Measurements from ENCODE around the gene FBXW7.

The FBXW7 gene

GRCh38 chr4:152464030-152464823 is 71.7 kb downstream of the FBXW7 start:
- no peak for DNase-seq

- DNase-seq: no peak
Measured at GRCh38 chr4:152463562-152463961, 72.3 kb downstream of the FBXW7 start.

- DNase-seq: no peak
Measured at GRCh38 chr4:152462695-152463094, 73.2 kb downstream of the FBXW7 start.

DNA sequence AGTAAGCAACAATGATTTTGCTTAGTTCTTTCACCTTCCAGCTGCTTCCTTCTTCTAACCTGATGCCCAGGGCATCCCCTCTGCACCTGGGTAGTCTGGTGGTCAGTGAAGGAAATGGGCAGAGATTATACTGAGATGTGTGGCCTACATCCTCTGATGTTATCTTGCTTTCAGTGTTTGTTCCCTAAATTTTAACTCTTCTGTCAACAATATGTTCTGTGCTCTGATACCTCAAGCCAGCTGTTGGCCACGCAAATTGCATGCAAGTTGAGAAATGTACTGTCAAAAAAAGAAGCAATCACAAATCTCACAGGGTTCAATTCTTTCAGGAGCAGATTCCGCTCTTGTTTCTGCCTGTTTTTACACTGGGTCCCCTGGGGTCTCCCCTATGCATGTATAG is 73.8 kb downstream of the FBXW7 start:
- DNase-seq: no peak

DNA sequence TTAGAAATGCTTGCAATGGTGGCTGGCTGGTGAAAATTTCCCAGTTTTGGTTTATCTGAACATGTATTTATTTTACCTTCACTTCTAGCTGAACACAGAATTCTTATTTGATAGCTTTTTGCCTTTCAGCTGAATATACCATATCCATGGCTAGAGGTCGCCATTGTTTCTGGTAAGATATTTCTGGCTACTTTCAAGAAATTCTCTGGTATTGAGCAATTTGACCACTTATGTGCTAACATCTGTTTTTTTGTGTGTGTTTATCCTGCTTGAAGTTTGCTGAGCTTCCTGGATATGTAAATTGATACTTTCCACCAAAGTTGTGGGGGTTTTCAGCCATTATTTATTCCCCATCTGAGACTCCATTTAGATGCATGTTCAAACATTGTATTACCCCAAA is 75.4 kb downstream of the FBXW7 start:
- DNase-seq: no peak

- DNase-seq: no peak
Measured at GRCh38 chr4:152459326-152459725, 76.6 kb downstream of the FBXW7 start.

DNA sequence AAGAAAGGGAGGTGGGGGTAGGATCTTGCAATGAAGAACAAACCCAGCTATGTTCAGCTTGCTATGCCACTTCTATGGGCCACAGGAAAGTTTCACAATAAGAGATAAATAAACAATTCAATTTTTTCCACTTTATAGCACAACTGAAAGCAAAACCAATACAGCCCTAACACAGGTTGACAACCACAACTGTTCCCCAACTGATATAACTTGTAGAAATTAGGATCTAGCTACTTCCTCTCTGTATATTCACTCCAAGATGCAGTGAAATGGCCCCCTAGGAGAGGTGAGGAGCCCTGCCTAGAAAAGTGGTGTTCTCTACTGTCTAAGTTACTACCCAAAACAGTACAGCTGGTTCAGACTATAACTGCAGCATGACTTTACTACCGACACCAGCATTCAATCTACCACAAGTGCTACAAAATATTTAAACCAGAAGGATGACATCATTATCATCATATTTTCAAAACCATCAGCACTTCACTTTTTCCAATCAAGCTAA is 77.0 kb downstream of the FBXW7 start:
- no peak for DNase-seq

- no peak for DNase-seq
Measured at GRCh38 chr4:152456609-152457008, 79.3 kb downstream of the FBXW7 start.

- no peak for DNase-seq
Measured at GRCh38 chr4:152455311-152455710, 80.6 kb downstream of the FBXW7 start.

DNA sequence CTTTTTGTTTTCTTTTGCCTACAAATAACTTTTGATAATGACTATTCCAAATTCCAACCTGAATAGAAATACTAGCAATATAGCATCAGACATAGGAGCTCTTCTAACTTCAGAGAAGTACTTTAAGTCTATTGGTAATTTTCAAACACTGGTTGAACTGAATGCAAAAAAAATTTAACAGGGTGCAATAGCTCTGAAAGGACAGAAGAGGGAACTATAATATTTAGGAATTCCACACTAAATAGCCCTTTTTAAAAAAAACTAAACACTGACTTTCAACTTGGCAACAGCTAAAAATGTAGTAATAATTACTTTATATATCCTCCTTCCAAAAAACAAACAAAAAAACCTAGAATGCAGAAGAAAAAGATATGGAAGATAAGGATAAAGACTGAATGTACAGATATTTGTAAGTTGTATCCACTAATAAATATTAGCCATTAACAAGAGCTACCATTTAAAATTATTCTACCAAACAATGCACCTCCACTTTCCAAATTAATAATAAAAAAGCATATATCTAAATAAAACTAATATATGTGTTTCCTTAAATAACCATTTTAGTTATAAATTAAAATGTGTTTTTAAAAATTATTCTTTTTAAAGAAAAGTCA is 81.4 kb downstream of the FBXW7 start:
- DNase-seq: no peak

GRCh38 chr4:152451496-152451895 is 84.4 kb downstream of the FBXW7 start:
- DNase-seq: no peak

DNA sequence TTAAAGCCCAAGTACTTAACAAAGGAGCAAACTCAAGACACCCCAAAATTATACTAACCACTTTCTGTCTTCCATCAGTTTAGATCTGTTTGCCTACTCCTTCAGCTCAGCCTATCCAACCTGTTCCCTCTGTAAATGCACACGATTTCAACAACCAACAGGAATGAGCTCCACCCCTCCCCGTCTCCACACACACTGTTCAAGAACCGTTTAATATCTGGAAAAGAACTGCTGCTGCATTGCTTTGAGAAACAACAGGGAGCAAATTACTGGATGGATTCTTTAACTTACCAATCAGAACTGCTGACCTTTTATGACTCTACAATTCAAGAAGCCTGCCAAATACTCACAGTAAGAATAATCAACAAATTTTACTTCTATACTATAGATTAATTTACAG is 87.0 kb downstream of the FBXW7 start:
- DNase-seq: no peak

DNA sequence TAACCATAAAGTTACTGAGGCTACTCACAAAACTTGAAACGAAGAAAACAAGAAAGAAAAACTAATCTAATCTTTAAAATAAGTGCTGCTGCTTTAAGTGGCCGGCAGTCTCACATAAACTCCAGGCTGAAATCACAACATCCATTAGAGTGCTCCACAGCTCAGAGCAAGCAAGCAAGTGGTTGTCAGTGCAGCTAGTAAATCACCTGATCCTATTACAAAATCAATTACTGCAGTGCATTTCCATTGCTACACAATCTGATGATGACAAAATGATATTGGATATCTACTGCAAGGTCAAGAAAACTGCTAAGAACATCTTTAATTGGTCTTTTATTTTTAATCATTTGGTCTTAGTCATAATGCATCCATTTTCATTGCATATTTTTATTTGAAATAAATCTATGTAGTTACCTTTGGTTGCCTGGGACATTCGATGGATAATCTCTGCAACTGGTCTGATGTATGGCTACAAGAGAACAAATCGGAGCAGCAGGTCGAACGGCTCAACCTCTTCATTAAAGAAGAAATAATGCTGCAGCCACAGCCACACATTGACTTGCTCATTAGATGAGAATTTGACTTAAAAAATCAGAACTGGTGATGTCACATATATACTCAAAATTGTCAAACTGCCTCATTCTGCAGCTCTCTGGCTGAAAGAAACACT is 87.7 kb downstream of the FBXW7 start:
- no peak for DNase-seq

- DNase-seq: no peak
Measured at GRCh38 chr4:152443859-152444258, 92.0 kb downstream of the FBXW7 start.

GRCh38 chr4:152437561-152437960 is 98.3 kb downstream of the FBXW7 start:
- DNase-seq: no peak

DNA sequence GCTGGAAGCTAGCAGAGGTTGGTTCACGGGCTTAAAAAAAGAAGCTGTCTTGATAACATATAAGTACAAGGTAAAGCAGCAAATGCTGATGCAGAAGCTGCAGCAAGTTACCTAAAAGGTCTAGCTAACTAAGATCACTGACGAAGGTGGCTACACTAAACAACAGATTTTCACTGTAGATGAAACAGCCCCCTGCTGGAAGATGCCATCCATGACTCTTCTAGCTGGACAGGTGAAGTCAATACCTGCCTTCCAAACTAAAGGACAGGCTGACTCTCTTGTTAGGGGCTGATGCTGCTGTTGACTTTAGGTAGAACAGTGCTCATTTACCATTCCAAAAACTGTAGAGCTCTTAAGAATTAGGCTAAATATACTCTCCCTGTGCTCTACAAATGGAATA is 99.5 kb downstream of the FBXW7 start:
- no peak for DNase-seq

- DNase-seq: no peak
Measured at GRCh38 chr4:152434011-152434410, 101.9 kb downstream of the FBXW7 start.

DNA sequence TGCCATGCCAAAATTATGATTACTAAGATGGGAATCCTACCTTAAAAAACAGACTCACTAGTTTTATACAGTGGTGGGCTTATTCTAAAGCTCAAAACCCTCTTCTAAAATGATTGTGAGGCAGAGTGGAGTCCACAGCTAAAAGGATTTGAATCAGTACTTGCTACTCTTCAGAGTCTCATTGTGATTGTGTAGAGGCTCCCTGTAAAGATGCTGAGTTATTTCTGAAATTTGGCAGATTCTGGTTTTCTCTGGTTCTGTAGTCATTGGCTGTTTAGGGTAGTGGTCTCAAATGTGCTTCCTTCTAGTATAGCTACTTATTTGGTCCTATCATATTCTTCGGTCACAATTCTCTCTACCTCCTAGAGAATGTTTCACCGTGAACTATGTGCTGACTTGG is 104.1 kb downstream of the FBXW7 start:
- DNase-seq: no peak

- DNase-seq: no peak
Measured at GRCh38 chr4:152431291-152431690, 104.6 kb downstream of the FBXW7 start.

- no peak for DNase-seq
Measured at GRCh38 chr4:152430507-152430906, 105.4 kb downstream of the FBXW7 start.

DNA sequence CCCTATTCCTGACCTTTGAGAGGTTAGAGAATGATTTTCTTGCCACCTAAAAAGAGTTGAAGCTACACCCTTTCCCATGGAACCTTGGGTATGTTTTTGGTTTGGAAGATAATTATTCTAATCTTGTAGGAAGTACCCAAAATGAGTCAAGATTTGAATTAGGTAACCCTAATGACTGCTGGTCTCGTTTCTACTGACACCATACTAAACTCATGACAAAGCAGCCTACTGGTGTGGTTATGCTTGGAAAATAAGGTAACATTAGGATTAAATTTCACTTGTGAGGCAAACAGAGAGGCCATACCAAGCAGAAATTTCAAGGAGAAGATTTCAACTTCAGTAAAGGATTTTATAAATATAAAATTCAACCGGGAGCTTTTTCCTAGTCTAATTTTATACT is 107.9 kb downstream of the FBXW7 start:
- DNase-seq: no peak

DNA sequence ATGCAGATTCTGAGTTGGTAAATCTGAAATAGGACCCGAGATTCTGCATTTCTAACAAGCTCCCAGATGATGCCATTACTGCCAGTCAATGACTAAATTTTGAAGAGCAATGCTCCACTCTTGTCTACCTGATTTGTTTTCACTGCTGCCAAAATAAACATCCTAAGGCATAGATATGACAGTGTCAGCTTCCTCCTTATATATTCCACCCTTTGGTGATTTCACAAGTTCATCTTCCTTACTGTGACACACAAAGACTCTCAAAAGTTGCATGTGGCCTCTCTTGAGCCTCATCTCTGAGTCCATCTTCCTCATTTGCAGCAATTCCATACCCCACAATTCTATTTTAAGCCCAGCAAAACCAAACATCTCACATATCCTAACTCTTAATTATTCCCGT is 110.9 kb downstream of the FBXW7 start:
- no peak for DNase-seq

DNA sequence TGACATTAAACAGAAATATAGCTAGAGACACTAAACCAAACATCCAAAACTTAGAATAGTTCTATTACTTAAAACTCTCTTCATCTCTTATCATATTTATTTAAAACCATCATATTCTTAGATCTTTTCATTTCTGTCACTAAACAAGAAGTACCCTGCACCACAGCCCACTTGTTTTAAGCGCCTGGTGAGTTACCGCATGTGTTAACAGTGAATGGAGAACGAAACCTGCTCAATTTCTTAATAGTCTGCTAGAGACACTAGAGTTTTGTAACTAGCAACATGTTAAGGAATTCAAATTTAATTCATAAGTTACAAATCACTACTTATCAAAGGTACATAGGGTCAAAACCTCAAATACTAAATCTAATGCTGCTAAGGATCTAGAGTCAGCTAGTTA is 111.5 kb downstream of the FBXW7 start:
- DNase-seq: no peak

- no peak for DNase-seq
Measured at GRCh38 chr4:152422817-152423320, 113.0 kb downstream of the FBXW7 start.

All from COR-L47 (cell line).